Effector memory CD4-positive, alpha-beta T cell (primary cell): ENCODE data around the gene TRIM47.
"Not testable (repeated sequence)": the region's sequence is repeated elsewhere in the genome, so short reads cannot be mapped to it uniquely, and the experiment has no call there.

ENCODE experiments used
- DNase-seq, 3 donors: peaks; one replicate each; pipeline ENCODE4 v3.0.0-alpha.2; 2020
- H3K27ac ChIP-seq: 2 replicates; pipeline ENCODE4 v1.7.0; 2013; ENCODE audit warnings: mild to moderate bottlenecking, low read length, moderate library complexity; ENCODE audit not compliant: insufficient read depth, poor library complexity, severe bottlenecking
- H3K27me3 ChIP-seq: replicated peaks from 2 replicates; pipeline ENCODE4 v1.7.0; 2013; ENCODE audit warnings: mild to moderate bottlenecking, low read length; ENCODE audit not compliant: insufficient read depth, control insufficient read depth, poor library complexity, severe bottlenecking
- H3K36me3 ChIP-seq: 2 replicates; pipeline ENCODE4 v1.7.0; 2013; ENCODE audit warnings: mild to moderate bottlenecking, low read length, moderate library complexity; ENCODE audit not compliant: control insufficient read depth, insufficient read depth
- H3K4me1 ChIP-seq: 2 replicates; pipeline ENCODE4 v1.7.0; 2013; ENCODE audit warnings: low read length, mild to moderate bottlenecking; ENCODE audit not compliant: control insufficient read depth, insufficient read depth, poor library complexity, severe bottlenecking
- H3K4me3 ChIP-seq: 2 replicates; pipeline ENCODE4 v1.7.0; 2013; ENCODE audit warnings: low read length, low read depth, mild to moderate bottlenecking; ENCODE audit not compliant: insufficient read depth, poor library complexity, severe bottlenecking
- H3K9me3 ChIP-seq: 2 replicates; pipeline ENCODE4 v1.7.0; 2013; ENCODE audit warnings: mild to moderate bottlenecking, low read length, moderate library complexity; ENCODE audit not compliant: control insufficient read depth

Gene TRIM47

DNA sequence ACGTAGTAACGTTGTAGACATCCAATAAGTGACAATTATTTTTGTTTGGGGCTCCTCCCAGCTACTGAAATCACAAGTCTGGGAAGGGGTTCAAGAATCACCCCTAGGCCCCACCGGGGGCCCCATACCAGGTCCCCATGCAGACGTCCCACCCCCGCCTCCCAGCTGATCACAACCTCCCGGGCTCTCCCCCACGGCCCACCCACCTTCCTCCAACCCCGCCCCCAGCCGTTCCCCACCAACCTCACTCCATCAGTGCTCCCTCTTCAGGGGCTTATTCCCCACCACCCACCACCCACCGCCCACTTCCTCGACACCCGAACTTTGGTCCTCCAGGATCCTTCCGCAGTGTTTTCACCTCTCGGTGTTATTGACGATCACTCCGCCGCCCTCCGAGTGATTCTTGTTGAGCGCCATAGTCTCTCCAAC lies 23.5 kb downstream of the TRIM47 start:
- Histone ChIP-seq H3K36me3 (peaks cover 19% of the 10 kb centered on the region), H3K27ac (peak overlapping the region; percentile 81), H3K4me1 (peaks cover 27% of the 10 kb centered on the region), H3K9me3 (no peaks in the 10 kb centered on the region), H3K4me3 (peak overlapping the region; percentile 65), H3K27me3 (no peaks in the 10 kb centered on the region)
- DNase-seq, result no peak

DNA sequence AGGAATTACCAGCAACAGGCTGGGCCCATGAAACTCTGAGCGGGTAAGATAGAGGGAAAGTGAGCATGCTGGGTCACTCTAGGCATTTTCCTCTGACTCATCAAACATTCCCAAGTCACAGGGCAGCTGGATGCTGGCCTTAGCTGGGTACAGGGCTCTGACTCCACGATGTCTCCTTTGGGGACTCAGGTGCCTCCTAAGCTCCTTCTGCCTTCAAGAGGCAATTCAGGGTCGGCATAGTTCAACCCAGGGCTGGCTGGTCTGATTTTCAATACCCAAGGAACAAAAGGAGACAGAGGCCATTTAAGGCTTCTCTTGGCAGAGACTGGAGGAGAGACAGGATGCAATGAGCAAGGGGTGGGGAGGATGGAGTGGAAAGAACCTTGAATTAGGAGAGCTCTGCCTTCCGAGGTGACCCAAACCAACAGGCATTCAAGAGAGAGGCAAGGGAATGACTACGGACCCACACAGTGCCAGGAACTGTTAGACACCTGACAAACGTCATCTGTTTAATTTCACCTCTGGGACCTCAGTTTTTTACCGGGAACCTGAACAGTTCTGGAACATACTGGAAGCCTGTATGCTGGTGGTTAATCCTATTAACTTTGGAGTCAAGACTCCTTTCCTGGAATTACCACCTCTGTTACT lies 24.2 kb downstream of the TRIM47 start:
- Histone ChIP-seq H3K9me3 (no peaks in the 10 kb centered on the region), H3K27me3 (no peaks in the 10 kb centered on the region), H3K36me3 (peaks cover 26% of the 10 kb centered on the region), H3K4me1 (peaks cover 26% of the 10 kb centered on the region), H3K4me3 (peak overlapping the region; percentile 65), H3K27ac (peak overlapping the region; percentile 81)
- DNase-seq, result no peak

DNA sequence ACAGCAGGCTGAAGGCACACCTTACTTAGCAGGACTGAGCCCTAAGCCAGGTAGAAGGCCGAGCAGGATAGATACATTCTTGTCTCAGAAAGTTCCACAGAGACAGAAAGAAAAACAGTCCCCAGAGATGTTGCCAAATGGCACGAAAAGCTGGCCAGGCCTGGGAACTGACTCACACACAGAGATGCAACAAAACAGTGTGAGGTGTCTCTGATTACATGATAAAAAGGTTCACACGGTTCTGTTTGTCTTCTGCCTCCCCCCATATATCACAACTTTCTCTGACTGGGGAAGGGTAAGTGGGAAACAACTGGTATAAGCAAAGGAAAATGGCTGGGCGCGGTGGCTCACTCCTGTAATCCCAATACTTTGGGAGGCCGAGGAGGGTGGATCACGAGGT lies 24.9 kb downstream of the TRIM47 start:
- no peak overlapping the region for H3K27ac ChIP-seq

DNA sequence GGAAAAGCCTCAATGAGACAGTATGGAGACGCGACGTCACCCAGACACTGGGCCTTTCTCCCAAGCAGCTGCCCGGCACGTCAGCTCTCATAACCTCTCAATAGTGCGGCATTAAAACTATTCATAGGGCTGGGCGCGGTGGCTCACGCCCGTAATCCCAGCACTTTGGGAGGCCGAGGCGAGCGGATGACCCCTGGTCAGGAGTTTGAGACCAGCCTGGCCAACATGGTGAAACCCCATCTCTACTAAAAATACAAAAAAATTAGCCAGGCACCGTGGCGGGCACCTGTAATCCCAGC lies 26.7 kb downstream of the TRIM47 start:
- H3K4me3 ChIP-seq, H3K27ac ChIP-seq, H3K9me3 ChIP-seq, DNase-seq, H3K27me3 ChIP-seq: not testable (repeated sequence)
- Histone ChIP-seq H3K36me3 (peaks cover 51% of the 10 kb centered on the region), H3K4me1 (peaks cover 24% of the 10 kb centered on the region)

More for the DNA sequence above, 24.9 kb downstream of the TRIM47 start:
- no peak for DNase-seq
- Histone ChIP-seq H3K27me3 (no peaks in the 10 kb centered on the region), H3K36me3 (peaks cover 33% of the 10 kb centered on the region), H3K4me1 (peaks cover 27% of the 10 kb centered on the region), H3K9me3 (no peaks in the 10 kb centered on the region), H3K4me3 (no peak overlapping the region)

DNA sequence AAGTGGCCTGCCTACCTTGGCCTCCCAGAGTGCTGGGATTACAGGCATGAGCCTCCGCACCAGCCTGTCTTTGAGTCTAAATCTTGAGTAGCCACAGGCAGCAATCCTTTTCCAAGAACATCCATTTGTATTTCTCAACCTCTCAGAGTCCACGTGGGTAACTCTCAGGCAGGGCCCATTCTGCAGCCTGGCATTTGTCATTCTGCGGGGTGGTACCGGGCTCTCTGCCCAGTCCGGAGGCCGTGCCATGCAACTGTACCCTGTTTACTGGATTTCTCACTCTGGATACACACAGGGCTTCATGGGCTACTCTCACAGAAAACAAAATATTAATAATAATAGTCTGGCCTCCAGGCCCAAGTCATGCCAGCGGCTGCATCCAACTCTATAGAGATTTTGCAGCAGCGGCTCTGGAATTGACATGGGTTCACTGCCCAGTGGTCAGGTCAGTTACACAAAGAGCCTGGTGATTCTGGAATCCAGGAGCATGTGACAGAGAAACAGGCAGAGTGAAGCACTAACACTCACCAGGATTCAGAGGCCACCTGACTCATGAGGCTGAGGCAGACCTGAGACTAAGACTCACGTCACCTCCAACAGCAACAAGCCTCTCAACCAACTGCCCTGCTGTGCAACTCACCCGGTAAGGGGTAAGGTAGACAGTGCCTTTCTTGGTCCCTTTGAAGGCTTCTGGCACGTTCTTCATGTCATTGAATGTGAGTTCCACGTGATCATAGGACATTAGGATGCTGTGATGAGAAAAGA lies 27.3 kb downstream of the TRIM47 start:
- peaks cover 18% of the 10 kb centered on the region for H3K4me1 ChIP-seq
- peaks cover 56% of the 10 kb centered on the region for H3K36me3 ChIP-seq

DNA sequence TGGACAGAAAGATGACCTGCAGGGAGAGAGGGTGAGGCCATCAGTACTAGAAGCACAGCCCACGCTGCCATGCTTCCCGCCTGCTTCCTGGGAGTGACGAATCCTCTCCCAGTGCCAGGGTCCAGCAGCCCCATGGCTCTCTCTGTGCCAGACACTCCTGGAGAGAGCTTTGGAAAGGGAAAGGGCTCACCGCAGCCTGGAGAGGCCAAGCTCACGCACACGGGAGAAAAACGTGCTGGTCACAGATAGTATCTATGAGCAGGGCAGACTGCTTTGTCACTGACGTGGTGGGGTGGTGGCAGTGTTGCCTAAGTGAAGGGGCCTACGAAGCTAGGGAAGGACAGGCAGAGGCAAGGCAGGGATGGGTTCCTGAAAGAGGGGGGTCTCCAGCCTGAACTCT lies 28.7 kb downstream of the TRIM47 start:
- Histone ChIP-seq H3K27me3 (no peaks in the 10 kb centered on the region), H3K36me3 (peaks cover 61% of the 10 kb centered on the region), H3K4me1 (peaks cover 24% of the 10 kb centered on the region), H3K9me3 (no peaks in the 10 kb centered on the region), H3K27ac (no peak overlapping the region), H3K4me3 (no peak overlapping the region)
- DNase-seq, result no peak

More for the DNA sequence above, 27.3 kb downstream of the TRIM47 start:
- Histone ChIP-seq H3K27ac (no peak overlapping the region), H3K9me3 (no peaks in the 10 kb centered on the region), H3K27me3 (no peaks in the 10 kb centered on the region), H3K4me3 (no peak overlapping the region)
- DNase-seq, result no peak

DNA sequence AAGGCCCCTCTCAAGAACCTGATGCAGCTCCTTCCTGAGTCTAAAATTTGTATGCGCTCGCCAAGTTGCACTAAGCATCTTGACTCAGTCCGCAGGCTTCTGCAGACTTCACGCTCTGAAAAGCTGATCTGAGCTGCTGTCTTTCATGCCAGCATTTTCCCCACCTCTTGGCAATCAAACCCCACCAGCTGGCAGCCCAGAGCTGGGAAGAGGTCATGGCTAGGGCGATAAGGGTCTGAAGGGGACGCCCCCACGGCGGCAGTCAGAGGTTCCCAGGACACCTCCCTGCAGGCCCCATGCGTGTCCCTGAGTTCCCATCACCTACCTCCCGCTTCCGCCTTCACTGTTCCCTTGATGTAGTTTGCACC lies 29.1 kb downstream of the TRIM47 start:
- Histone ChIP-seq H3K4me1 (peaks cover 24% of the 10 kb centered on the region), H3K27me3 (no peaks in the 10 kb centered on the region), H3K27ac (no peak overlapping the region), H3K4me3 (no peak overlapping the region), H3K9me3 (no peaks in the 10 kb centered on the region), H3K36me3 (peaks cover 61% of the 10 kb centered on the region)
- DNase-seq, result no peak

DNA sequence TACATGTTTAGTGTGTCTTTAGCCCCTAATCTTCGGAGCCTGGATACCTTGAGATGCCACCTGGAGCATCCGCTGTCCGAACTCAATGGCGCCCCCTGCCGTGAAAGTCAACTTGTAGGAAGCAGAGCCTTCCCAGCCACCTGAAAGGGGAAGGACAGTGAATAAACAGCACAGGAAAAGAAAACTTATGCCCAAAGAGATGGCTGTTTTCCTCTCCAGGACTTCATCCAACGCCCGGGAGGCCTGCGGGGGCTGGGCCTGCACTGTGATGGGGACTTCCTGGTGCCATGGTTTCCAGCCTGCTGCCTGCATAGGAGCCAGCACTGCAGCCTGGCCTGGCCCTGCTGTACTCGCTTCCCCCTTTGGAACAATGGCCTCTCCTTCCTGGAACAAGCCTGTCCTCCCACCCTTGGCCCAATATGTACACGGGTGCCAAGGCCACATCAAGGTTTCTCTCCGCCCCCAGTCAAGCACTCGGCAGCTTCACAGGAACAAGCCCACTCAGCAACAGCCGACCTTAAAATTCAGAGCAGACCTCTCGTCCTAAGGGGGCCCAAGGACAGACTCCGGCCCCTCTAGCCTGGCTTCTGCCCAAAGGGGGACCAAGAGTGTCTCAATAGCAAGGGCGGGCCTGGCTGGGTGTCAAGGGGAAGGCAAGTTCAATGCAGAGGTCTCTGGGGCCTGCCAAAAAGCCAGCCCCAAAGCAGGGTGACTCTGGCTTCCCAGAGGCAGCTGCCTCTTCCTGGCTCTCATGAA lies 29.7 kb downstream of the TRIM47 start:
- H3K4me3 ChIP-seq, result no peak overlapping the region
- peaks cover 61% of the 10 kb centered on the region for H3K36me3 ChIP-seq
- peaks cover 26% of the 10 kb centered on the region for H3K4me1 ChIP-seq
- H3K27ac ChIP-seq, result peak overlapping the region; percentile 22
- no peaks in the 10 kb centered on the region for H3K27me3 ChIP-seq
- DNase-seq, result peak; percentile 55 to 74 (median 69)
- H3K9me3 ChIP-seq, result no peaks in the 10 kb centered on the region

DNA sequence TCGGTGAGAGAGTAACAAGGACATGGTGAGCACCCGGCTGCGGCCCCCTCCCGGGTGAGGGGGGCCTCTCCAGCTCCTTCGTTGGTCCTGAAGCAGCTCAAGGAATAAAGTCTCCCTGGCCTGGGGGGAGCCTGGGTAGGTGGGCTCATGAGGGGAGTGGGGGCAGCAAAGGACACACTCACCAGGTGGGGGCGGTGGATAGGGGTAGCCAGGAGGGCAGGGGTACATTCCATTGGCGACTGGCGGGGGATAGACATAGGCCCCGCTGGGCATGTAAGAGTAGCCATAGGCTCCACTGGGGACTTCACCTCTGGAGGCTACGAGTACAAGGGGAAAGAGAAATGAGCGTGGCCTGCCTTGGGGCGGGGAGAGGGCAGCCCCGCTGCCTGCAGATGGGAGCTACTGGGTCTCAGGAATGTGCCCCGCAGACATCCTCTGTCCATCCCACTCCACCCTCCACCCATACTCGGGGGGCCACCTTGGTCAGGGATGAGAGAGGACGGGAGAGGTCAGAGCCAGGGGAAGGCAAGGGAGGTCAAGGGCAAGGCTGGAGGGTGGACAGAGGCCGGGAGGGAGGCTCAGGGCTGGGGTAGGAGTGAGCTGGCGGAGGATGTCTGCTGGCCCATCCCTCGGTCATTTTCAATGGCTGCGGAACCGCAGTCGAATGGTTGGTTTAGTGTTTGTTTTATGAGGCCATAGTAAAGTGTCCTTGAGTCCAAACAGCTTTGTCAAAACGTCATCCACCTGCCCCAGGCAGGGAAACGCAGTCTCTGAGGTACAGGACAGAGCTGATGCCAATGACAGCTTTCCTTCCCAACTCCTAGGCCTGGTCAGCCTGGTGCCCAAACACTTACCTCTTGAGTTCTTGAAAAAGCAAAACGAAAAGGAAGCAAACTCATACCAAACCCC lies 30.5 kb downstream of the TRIM47 start:
- Histone ChIP-seq H3K27ac (peak overlapping the region; percentile 22), H3K9me3 (no peaks in the 10 kb centered on the region), H3K27me3 (no peaks in the 10 kb centered on the region), H3K4me1 (peaks cover 28% of the 10 kb centered on the region), H3K4me3 (no peak overlapping the region), H3K36me3 (peaks cover 61% of the 10 kb centered on the region)
- no peak for DNase-seq
